VCaP (cell line): ENCODE measurements around the gene CFAP97D2.
A peak's percentile ranks its signal among the peaks of the same experiment; 100 is the strongest.

Experiments
- H3K27ac ChIP-seq: fragments of 450-650 bp; 2 replicates; pipeline ENCODE4 v1.5.1; 2017
- TF ChIP-seq, protein P1 (sequence below): fragments of 450-650 bp; conservative IDR thresholded peaks from 2 replicates; pipeline ENCODE4 v1.5.1; 2017; ENCODE audit warnings: mild to moderate bottlenecking, moderate library complexity

Gene CFAP97D2

DNA sequence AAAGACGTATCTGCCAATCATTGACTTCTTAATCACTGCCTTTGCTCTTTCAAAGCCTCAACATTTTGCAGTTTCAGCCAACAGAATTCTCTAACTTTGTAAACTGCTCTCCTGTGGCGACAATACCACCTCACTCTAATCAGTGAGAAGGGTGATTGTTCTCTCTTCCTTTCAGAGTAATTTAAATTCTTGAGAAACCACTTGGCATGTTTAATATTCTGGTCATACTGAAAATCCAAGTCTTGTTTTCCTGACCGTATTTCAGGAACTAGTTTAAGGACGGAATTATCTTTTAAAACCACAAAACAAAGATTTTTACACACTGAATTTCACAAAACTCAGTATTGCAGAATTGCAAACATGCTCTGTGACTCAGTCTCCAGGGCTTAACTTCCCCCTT lies 50.4 kb downstream of the CFAP97D2 start:
- TF ChIP-seq, protein P1, sequence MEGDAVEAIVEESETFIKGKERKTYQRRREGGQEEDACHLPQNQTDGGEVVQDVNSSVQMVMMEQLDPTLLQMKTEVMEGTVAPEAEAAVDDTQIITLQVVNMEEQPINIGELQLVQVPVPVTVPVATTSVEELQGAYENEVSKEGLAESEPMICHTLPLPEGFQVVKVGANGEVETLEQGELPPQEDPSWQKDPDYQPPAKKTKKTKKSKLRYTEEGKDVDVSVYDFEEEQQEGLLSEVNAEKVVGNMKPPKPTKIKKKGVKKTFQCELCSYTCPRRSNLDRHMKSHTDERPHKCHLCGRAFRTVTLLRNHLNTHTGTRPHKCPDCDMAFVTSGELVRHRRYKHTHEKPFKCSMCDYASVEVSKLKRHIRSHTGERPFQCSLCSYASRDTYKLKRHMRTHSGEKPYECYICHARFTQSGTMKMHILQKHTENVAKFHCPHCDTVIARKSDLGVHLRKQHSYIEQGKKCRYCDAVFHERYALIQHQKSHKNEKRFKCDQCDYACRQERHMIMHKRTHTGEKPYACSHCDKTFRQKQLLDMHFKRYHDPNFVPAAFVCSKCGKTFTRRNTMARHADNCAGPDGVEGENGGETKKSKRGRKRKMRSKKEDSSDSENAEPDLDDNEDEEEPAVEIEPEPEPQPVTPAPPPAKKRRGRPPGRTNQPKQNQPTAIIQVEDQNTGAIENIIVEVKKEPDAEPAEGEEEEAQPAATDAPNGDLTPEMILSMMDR: no peak
- no peak overlapping the region for H3K27ac ChIP-seq

DNA sequence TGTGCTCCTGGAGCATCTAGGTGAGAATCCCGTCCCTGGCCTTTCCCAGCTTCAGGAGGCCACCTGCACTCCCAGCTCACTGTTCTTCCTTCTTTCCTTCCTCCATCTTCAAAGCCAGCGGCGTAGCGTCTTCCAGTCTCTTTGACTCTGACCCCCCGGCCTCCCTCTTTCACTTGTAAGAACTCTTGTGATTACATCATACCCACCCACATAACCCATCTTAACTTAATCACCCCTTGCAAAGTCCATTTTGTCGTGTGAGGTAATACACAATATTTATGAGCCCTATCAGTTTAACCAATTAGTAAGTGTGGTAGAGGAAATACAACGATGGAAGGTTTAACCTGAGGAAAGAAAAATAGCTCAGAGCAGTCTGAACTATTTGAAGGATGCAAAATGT lies 51.1 kb downstream of the CFAP97D2 start:
- TF ChIP-seq, protein P1: no peak

DNA sequence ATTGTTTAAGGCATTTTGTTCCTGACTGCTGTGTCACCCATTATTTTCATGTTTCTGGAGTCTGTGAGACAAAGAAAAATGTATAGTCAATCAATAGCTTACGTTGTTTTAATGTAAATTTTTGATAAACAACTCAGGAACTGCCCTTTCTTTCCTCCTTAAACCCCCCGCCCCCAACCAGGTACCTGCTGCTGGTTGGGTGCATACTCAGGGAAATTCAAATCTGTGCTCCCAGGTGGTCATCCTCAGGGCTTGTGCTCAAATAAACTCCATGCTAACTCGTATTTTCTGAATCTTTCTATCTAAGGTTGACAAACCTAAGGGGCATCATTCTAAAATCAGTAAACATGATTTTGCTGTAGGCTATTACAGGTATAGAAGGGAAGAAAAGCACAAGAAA lies 51.5 kb downstream of the CFAP97D2 start:
- TF ChIP-seq, protein P1: no peak
- H3K27ac ChIP-seq: no peak overlapping the region

More for the DNA sequence above, 51.1 kb downstream of the CFAP97D2 start:
- H3K27ac ChIP-seq: no peak overlapping the region

DNA sequence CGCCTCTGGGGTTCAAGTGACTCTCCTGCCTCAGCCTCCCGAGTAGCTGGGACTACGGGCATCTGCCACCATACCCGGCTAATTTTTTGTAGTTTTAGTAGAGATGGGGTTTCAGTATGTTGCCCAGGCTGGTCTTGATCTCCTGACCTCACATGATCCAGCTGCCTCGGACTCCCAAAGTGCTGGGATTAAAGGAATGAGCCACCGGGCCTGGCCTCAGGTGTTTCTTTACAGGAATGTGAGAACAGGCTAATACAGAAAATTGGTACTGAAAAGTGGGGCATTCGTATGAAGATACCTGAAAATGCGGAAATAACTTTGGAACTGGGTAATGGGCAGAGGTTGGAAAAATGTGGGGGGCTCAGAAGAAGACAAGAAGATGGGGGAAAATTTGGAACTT lies 52.8 kb downstream of the CFAP97D2 start:
- H3K27ac ChIP-seq: no peak overlapping the region
- TF ChIP-seq, protein P1: no peak

DNA sequence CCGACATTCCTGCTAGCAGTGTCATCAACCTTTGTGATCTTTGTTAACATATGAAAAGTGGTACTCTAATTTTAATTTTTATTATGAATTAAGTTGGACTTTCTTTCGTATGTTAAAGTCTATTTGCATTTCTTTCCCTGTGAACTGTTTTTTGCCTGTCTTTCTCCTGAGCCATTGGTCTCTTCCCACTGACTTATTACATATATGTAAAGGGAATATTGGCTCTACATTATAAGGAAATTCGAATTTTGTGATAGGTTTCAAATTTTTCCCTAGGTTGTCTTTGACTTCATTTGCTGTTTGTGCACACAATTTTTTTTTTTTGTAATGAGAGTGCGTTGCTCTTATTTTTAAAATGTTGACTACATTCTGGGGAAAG lies 55.2 kb downstream of the CFAP97D2 start:
- H3K27ac ChIP-seq: no peak overlapping the region; the same call in 1 of the 2 replicates
- TF ChIP-seq, protein P1: no peak

DNA sequence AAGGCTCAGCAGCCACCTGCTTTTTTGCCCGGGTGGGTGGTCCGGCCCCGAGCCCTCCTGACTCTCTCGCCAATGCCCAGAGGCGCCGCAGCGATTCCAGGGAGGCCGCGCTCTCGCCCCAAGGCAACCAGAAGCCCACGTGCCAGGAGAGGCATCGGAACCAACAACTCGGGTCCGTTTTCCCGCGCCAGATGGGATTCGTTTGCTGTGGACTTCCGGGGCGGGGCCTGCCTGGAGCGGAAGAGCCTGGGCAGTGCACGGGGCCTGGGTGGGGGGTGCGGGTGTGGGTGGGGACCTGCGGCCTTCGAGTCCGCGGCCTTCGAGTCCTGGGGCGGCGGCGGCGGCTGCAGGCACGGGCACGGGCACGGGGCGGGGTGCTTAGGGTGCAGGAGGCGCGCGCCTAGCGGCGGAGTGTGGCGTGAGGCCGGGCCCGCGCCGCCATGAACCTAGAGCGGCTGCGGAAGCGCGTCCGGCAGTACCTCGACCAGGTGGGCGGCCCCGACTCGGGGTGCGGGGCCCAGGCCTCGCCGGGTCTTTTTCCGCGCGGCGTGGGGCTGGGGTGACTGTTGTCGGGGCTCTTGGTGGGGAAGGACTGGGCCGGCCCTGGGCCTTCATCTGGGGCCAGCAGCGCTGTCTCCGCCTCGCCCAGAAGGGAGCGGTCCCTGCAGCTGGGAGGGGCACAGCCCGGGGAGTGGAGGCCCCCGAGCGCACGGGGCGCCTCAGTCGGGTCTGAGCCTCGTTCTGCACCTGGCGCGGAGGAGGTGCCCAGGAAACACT lies 55.8 kb downstream of the CFAP97D2 start, which contains the start of gene CDC16:
Gene CDC16, plus strand, starts transcription at position 253 of the 777 bp plus-strand sequence. Its CDS starts 188 bp downstream, at position 441.
- TF ChIP-seq, protein P1: no peak
- H3K27ac ChIP-seq: peak within 1 kb of the TSS; percentile 53; the same call in 1 of the 2 replicates

DNA sequence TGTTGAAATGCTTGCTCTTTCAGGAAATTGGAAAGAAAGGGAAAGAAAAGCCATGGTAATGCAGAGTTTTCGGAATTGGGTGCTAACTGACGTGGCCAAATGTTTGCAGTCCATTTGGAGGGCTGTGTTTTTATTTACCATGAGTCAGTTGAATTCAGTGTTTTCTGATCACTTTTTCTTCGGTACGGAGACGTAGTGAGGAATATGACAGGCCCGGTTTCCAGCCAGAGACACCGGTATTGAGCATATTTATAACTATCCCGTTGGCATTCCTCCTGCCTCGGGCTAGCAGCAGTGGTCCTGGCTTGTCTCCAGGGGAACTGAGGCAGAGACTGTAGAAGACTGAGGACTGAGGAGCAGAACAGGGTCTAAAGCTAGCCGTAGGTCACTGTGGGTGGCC lies 56.6 kb downstream of the CFAP97D2 start:
- H3K27ac ChIP-seq: peak overlapping the region; percentile 53; the same call in 1 of the 2 replicates
- TF ChIP-seq, protein P1: no peak
